LoVo (cell line): ENCODE measurements around the gene SLC9A9.

ENCODE experiments used
- DNase-seq: peaks from one replicate; pipeline ENCODE4 v3.0.0-alpha.2; 2016; ENCODE audit warnings: low spot score

Gene SLC9A9

GRCh38 chr3:143648708-143649107, 199.6 kb downstream of the SLC9A9 start:
- DNase-seq, result no peak

DNA sequence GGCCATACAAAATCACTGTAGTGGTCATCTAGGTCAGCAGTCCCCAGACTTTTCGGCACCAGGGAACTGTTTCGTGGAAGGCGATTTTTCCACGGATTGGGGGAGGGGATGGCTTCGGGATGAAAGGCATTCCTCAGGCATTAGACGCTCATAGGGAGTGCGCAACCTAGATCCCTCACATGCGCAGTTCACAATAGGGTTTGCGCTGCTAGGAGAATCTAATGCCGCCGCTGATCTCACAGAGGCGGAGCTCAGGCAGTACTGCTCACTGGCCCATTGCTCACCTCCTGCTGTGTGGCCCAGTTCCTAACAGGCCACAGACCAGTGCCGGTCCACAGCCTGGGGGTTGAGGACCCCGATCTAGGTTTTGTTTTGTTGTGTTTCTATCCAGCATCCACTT, 200.1 kb downstream of the SLC9A9 start:
- DNase-seq, result no peak

- peak; percentile 50 for DNase-seq
Measured at GRCh38 chr3:143644370-143645089, 203.7 kb downstream of the SLC9A9 start.

- no peak for DNase-seq
Measured at GRCh38 chr3:143643905-143644304, 204.4 kb downstream of the SLC9A9 start.

- DNase-seq, result no peak
Measured at GRCh38 chr3:143640774-143641173, 207.5 kb downstream of the SLC9A9 start.

- DNase-seq, result no peak
Measured at GRCh38 chr3:143637133-143637532, 211.1 kb downstream of the SLC9A9 start.

DNA sequence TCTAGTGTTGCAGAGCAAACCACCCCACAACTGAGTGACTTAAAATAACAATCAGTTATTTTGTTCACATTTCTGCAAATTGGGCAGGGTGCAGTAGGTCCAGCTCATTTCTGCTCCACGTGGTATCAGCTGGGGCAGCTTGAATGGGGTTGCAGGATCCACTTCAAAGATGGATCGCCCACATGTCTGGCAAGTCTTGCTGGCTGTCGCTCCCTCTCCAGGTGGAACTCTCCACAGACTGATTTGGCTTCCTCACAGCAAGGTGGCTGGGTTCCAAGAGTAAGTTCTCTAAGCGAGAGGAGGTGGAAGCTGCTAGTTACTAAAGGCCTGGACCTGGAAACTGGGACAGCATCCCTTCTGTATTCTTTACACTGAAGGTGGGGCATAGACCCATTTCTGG, 213.3 kb downstream of the SLC9A9 start:
- DNase-seq, result no peak

DNA sequence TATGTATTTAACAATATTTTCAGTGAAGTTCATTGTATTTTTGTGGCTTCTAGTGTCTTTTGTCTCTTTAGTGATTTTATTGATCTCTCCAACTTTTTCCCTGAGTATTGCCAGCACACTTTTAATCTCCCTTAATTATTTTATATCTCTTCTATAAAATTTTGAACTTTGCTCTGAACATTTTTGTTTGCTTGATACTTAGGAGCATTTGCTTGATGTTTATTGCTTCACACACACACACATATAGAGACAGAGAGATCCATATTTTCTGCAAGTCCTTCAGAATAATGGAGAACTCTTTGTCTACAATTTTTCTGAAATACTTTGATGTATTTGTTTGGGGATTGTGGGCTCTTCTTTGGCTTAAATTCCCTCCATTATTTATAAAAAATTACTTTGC, 213.8 kb downstream of the SLC9A9 start:
- no peak for DNase-seq

DNA sequence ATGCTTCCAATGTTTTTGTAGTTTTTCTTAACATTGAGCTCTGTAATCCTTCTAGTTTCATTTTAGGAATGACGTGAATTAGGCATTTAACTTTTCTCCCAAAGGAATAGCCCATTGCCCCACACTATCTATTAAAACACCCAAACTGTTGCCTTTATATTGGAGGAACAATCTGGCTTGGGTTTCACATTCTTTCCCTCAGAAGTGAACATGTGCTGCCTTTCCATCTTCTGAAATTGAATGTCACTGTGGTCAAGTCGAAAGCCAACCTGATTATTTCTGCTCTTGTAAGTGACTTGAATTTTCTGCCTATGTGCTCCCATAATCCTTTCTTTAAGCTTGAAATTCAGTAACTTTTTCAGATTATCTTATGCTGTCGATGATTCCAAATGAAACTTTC, 214.5 kb downstream of the SLC9A9 start:
- DNase-seq, result no peak

DNA sequence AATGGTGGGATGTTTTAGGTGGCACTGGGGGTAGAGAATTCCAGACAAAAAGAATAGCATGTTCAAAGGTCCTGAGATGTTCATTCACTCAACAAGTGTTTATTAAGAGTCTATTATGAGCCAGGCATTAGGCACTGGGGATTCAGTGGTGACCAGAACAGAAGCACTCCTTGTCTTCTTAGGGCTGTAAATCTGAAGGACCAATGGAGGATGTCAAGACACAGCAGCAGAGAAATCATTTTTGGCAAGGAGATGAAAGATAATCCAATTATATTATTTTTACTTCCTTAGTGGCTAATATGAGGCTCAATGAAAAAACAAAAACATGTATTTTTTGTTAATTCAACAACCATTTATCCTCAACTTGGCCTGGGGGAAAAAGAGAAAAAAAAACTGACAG, 218.5 kb downstream of the SLC9A9 start:
- DNase-seq, result no peak

- DNase-seq, result no peak
Measured at GRCh38 chr3:143628971-143629370, 219.3 kb downstream of the SLC9A9 start.

DNA sequence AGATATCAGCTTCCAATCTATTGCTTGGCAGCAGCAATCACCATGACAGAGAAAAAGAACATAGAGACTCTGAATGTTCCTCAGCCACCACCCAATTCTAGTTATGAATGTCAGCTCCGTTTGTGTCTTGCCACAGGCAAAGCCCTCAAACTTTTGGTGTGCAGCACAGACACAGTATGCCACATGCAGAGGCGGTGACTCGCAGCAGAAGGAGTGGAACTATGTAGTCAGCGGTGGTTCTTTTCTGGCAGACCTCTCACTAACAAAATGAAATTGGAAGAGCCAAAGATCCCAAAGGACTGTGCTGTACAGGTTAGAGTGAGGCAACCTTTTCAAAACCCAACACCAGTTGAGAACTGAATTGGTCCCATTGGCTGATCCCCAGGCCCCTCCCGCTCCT, 220.9 kb downstream of the SLC9A9 start:
- DNase-seq, result no peak

DNA sequence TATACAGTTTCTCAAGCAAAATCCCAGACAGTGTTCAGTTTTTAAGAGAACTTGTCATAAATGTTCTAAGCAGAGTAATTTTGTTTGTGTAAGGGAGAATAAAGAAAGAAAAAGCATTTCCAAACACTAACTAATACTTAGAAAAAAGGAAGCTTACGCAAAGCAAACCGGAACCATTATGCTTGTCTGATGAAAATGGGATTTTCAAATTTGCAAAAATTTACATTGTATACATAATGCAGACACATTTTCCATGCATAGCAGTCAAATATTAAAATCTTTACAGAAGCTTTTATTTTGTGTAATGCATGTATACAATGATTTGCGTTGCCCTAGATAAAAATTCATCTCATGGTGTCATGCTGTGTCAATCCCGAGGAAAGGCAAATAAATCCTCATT, 229.0 kb downstream of the SLC9A9 start:
- DNase-seq, result no peak

DNA sequence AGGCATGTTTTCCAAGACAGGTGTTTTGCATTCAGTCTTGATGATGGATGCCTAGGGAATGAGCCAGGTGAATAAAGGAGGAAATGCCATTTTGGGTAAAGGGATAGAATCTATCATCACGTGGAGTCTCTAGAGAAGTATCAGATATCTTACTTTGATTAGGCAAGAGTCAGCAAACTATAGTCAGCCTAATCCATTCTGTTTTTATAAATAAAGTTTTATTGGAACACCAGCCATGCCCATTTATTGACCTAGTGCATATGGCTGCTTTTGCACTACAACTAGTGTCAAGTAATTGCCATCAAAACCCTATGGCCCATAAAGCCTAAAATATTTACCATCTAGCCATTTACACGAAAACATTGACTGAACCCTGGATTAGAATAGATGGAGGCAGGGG, 231.2 kb downstream of the SLC9A9 start:
- no peak for DNase-seq

GRCh38 chr3:143613226-143613625, 235.0 kb downstream of the SLC9A9 start:
- no peak for DNase-seq

DNA sequence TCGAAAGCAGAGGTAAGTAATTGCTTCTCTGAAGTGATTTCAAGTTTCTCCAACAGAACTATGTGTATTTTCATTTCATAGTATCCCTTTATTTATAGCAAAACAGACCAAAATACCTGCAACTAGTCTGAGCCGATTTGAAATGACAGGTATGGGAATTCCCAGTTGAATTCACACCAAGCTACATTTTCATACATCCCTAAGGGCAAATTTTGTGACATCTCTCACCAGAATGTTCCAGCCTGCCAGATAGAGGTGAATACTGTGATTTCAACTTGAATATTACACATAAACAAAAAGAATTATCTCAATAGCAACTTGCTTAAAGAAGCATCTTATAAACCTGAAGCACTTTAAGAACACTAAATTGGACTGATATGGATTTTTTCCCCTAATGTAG, 235.7 kb downstream of the SLC9A9 start:
- no peak for DNase-seq

DNA sequence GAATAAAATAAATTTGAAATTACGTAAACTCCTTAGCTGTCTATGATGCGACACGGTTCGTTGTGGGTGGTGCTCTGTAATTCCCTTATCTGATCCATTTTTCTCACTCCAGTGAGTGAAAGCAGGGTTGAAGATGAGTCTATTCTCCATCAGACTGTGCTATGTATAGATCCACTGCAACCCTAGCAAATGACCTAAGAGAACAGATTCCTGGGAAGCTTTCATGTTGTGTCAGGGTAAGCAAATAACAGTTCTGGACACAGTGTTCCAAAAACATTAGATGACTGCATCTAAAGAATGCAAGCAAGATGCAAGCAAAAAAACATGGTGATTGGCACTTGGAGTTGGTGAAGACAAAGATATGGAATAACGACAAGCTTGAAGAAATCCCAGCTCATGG, 239.3 kb downstream of the SLC9A9 start:
- DNase-seq, result no peak

GRCh38 chr3:143605233-143605950, 242.9 kb downstream of the SLC9A9 start:
- DNase-seq, result no peak

GRCh38 chr3:143604402-143605185, 243.7 kb downstream of the SLC9A9 start:
- no peak for DNase-seq

DNA sequence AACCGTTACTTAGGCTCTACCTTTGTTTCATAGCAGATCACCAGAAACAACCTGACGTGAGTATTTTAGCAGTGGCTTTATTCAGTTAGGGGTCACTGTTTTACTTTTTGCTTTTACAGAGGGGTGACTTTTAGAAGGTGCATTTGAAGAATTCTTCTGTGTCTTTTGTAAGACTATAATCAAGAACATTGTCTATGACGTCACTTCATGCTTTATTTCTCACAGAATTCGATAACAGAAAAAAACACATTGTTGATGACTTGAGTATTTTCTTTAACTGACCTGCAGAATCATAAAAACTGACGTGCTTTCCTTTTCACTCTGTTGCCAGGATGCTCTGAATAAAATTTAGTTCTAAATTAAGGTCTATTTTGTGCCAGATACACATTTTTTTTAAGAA, 244.5 kb downstream of the SLC9A9 start:
- DNase-seq, result no peak

- DNase-seq, result no peak
Measured at GRCh38 chr3:143601723-143602484, 246.4 kb downstream of the SLC9A9 start.
